ENCODE results near the gene BRSK1.

DNA sequence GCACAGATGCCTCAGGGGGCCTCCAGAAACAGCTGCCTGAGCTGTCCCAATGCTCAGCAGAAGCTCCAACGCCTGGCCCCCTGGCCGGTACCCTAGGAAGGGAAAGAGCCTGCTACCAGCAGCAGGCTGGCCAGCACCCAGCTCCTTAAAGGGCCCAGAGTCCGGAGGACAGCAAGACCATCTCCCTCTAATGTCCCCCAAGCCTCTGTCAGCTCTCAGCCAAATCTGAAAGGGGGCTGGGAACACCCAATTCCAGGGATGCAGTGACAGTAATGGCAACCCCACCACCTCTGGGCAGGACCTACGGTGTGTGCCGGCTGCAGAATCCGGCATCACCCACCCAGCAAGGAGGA, 29.2 kb upstream of the BRSK1 start:
- no peak for TF ChIP-seq ZNF384 (IDR thresholded peaks at IDR 0.05)
- no peak for TF ChIP-seq L3MBTL2 (conservative IDR thresholded peaks at IDR 0.05)
